NCI-H774 (cell line): ENCODE data around the gene PROSER3.
"Not testable (repeated sequence)": the region's sequence is repeated elsewhere in the genome, so short reads cannot be mapped to it uniquely, and the experiment has no call there.

Source experiments
- DNase-seq: peaks from one replicate; lab custom pipeline; 2025; lab: John Stamatoyannopoulos, UW

Gene PROSER3

GRCh38 chr19:35722897-35723296 is 35.1 kb upstream of the PROSER3 start:
- no peak for DNase-seq

- DNase-seq = no peak
These were observed 34.3 kb upstream of the PROSER3 start for GRCh38 chr19:35723671-35724070.

GRCh38 chr19:35724132-35724531 is 33.8 kb upstream of the PROSER3 start:
- DNase-seq = not testable (repeated sequence)

GRCh38 chr19:35724560-35724959 is 33.4 kb upstream of the PROSER3 start:
- no peak for DNase-seq

- no peak for DNase-seq
These were observed 32.6 kb upstream of the PROSER3 start for GRCh38 chr19:35725216-35725861.

GRCh38 chr19:35727053-35727955 is 30.7 kb upstream of the PROSER3 start:
- DNase-seq = no peak

GRCh38 chr19:35727956-35728706 is 29.8 kb upstream of the PROSER3 start:
- DNase-seq = no peak

GRCh38 chr19:35729021-35729420 is 29.0 kb upstream of the PROSER3 start:
- DNase-seq = no peak

- no peak for DNase-seq
These were observed 28.2 kb upstream of the PROSER3 start for GRCh38 chr19:35729763-35730162.

GRCh38 chr19:35730326-35730725 is 27.6 kb upstream of the PROSER3 start:
- DNase-seq = no peak

- no peak for DNase-seq
These were observed 26.6 kb upstream of the PROSER3 start for GRCh38 chr19:35731353-35731752.

GRCh38 chr19:35731779-35732405 is 26.1 kb upstream of the PROSER3 start:
- no peak for DNase-seq

- no peak for DNase-seq
These were observed 25.3 kb upstream of the PROSER3 start for GRCh38 chr19:35732540-35733179.

GRCh38 chr19:35733180-35734125 is 24.5 kb upstream of the PROSER3 start:
- no peak for DNase-seq

- DNase-seq = no peak
These were observed 23.7 kb upstream of the PROSER3 start for GRCh38 chr19:35734273-35734672.

- DNase-seq = no peak
These were observed 23.1 kb upstream of the PROSER3 start for GRCh38 chr19:35734889-35735288.

- DNase-seq = no peak
These were observed 20.8 kb upstream of the PROSER3 start for GRCh38 chr19:35736913-35737886.

GRCh38 chr19:35738021-35738886 is 19.7 kb upstream of the PROSER3 start:
- DNase-seq = no peak
